K562 (cell line): Measurements from ENCODE around the gene AZU1. TPM values are rescaled to one million over a fixed set of nuclear protein-coding genes. Genes with fewer than 3 reads are reported as not detected.

Source experiments
- BDP1 ChIP-seq: IDR thresholded peaks from 3 replicates; pipeline ENCODE4 v1.6.1; 2011; ENCODE audit not compliant: insufficient read length, insufficient read depth
- BRD9 ChIP-seq: fragments of 450-650 bp; IDR thresholded peaks from 2 replicates; pipeline ENCODE4 v1.6.1; 2018; ENCODE audit warnings: low read depth; ENCODE audit not compliant: partially characterized antibody
- FOXA3 ChIP-seq, 2 experiments: fragments of 450-650 bp in 1 of 2; sonication (generic) in 1 of 2; formaldehyde crosslinking; IDR thresholded peaks in 1 of 2; conservative IDR thresholded peaks in 1 of 2; 2 replicates each; pipeline versions ENCODE4 v1.4.0 to v1.8.0; 2020 to 2022; ENCODE audit warnings: mild to moderate bottlenecking in 2 of 2, missing genetic modification reagents in 1 of 2
- HNRNPUL1 ChIP-seq: fragments of 200-400 bp; formaldehyde crosslinking; IDR thresholded peaks from 2 replicates; pipeline ENCODE4 v1.6.1; 2017; ENCODE audit warnings: low read length
- MTA2 ChIP-seq: fragments of 450-650 bp; IDR thresholded peaks from 2 replicates; pipeline ENCODE4 v1.6.1; 2016; ENCODE audit warnings: low read depth
- POLR2A ChIP-seq: fragments of 450-650 bp; conservative IDR thresholded peaks from 2 replicates; pipeline ENCODE4 v1.6.1; 2016
- SIRT6 ChIP-seq: IDR thresholded peaks from one replicate; pipeline ENCODE4 v1.6.1; 2012; ENCODE audit warnings: low read depth, mild to moderate bottlenecking, control low read depth, inconsistent platforms, low read length, moderate library complexity
- SMARCB1 ChIP-seq: IDR thresholded peaks from 2 replicates; pipeline ENCODE4 v1.6.1; 2011; ENCODE audit warnings: improper control_type of control experiment, low read depth; ENCODE audit not compliant: insufficient read length
- SP1 ChIP-seq: sonication (generic); formaldehyde crosslinking; IDR thresholded peaks from 2 replicates; pipeline ENCODE4 v1.8.1; 2022; ENCODE audit warnings: mild to moderate bottlenecking, missing genetic modification reagents
- TCF7L2 ChIP-seq: fragments of 150-350 bp; IDR thresholded peaks from 2 replicates; pipeline ENCODE4 v1.6.1; 2016; ENCODE audit warnings: low read depth, mild to moderate bottlenecking, low read length, moderate library complexity
- TGIF2 ChIP-seq: sonication (generic); formaldehyde crosslinking; IDR thresholded peaks from 2 replicates; pipeline ENCODE4 v1.8.1; 2022; ENCODE audit warnings: mild to moderate bottlenecking, missing genetic modification reagents, moderate library complexity
- ZC3H11A ChIP-seq: IDR thresholded peaks from 2 replicates; pipeline ENCODE4 v1.6.1; 2012; ENCODE audit warnings: low read depth, low read length, improper control_type of control experiment
- ZNF133 ChIP-seq: fragments of 250-450 bp; sonication (Bioruptor Pico); IDR thresholded peaks from 2 replicates; pipeline ENCODE4 v1.4.0; 2020; ENCODE audit warnings: mild to moderate bottlenecking
- ZNF431 ChIP-seq: sonication (generic); formaldehyde crosslinking; IDR thresholded peaks from 2 replicates; pipeline ENCODE4 v1.8.0; 2022; ENCODE audit warnings: mild to moderate bottlenecking, missing genetic modification reagents
- polyA plus RNA-seq, 8 experiments: library from polyadenylated mRNA; depleted of rRNA in 4 of 8; stranded (reverse) in 5 of 8; unstranded in 3 of 8; fragments of >200 nt; fragmentation: Nextera tagmentation in 2 of 8; fragmentation: Illumina TruSeq in 1 of 8; extraction: Ambion mirVana in 2 of 8; extraction: Trizol in 1 of 8; gene quantifications; 2 replicates each; pipeline versions ENCODE4 v1.2.1 to v1.2.3, GENCODE V29; 2011 to 2014; ENCODE audit warnings: inconsistent platforms in 1 of 8, missing spikeins in 1 of 8
- total RNA-seq, 7 experiments: library from RNA; depleted of rRNA in 6 of 7; stranded (reverse); fragments of >200 nt in 6 of 7; fragmentation: Illumina TruSeq in 2 of 7; extraction: Trizol in 2 of 7; gene quantifications; 2 replicates each; pipeline versions ENCODE4 v1.2.1 to v1.2.3, GENCODE V29; 2011 to 2021; ENCODE audit warnings: low replicate concordance in 1 of 7
- TF ChIP-seq, protein P1 (sequence below), 2 experiments: fragments of 450-650 bp in 1 of 2; sonication (generic) in 1 of 2; formaldehyde crosslinking in 1 of 2; IDR thresholded peaks; 2 replicates each; pipeline versions ENCODE4 v1.7.1 to v1.9.0; 2016 to 2022; ENCODE audit warnings: inconsistent platforms in 1 of 2, mild to moderate bottlenecking in 1 of 2, missing genetic modification reagents in 1 of 2
- TF ChIP-seq, protein P2 (sequence below): sonication (generic); formaldehyde crosslinking; IDR thresholded peaks from 2 replicates; pipeline ENCODE4 v1.9.0; 2022; ENCODE audit warnings: mild to moderate bottlenecking, missing genetic modification reagents

Gene AZU1
- total and polyA plus RNA-seq, 9 of the 15 experiments (the other 6 are each of a cell fraction or from before 2014, with no cell fraction given) = 0.29 to 1.9 (median 0.59) TPM; not detected in 3

DNA sequence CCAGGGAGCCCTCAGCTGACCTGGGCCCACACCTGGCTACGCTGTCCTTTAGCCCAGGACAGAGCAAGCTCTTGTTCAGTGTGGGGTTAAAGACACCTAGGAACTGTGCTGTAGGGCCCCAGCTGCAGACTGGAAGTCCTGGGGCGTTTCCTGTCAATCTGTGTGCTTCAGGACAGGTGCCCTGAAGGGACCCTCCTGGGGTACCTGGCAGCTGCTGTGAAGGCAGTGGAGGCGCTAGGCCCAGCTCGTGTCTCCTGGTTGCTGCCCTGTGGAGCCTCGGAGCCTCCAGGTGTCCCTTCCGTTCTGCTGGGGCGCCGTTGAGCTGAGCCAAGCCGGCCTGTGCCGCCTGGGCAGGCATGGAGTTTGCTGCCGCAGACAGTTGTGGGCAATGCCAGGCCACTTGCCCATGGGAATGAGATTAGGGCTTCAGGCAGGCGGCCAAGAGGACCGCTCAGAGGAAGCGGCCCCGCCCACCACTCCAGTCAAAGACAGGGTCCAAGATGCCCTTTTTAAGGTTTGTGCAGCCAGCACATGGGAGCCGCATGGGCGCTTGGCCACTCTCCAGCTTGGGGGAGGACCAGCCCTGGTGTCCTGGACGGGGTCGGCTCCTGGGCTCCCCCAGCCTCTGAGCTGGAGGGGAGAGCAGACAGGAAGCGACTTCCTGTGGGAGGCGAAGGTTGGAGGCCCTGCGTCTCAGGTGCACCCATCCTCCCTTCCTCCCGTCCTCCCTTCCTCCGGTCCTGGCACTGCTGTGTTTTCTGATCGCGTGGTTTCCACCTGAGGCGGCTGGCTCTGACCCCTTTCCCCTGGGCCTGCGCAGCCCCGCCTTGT lies 26.4 kb upstream of the AZU1 start (continued):
- TF ChIP-seq, protein P1, sequence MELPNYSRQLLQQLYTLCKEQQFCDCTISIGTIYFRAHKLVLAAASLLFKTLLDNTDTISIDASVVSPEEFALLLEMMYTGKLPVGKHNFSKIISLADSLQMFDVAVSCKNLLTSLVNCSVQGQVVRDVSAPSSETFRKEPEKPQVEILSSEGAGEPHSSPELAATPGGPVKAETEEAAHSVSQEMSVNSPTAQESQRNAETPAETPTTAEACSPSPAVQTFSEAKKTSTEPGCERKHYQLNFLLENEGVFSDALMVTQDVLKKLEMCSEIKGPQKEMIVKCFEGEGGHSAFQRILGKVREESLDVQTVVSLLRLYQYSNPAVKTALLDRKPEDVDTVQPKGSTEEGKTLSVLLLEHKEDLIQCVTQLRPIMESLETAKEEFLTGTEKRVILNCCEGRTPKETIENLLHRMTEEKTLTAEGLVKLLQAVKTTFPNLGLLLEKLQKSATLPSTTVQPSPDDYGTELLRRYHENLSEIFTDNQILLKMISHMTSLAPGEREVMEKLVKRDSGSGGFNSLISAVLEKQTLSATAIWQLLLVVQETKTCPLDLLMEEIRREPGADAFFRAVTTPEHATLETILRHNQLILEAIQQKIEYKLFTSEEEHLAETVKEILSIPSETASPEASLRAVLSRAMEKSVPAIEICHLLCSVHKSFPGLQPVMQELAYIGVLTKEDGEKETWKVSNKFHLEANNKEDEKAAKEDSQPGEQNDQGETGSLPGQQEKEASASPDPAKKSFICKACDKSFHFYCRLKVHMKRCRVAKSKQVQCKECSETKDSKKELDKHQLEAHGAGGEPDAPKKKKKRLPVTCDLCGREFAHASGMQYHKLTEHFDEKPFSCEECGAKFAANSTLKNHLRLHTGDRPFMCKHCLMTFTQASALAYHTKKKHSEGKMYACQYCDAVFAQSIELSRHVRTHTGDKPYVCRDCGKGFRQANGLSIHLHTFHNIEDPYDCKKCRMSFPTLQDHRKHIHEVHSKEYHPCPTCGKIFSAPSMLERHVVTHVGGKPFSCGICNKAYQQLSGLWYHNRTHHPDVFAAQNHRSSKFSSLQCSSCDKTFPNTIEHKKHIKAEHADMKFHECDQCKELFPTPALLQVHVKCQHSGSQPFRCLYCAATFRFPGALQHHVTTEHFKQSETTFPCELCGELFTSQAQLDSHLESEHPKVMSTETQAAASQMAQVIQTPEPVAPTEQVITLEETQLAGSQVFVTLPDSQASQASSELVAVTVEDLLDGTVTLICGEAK (IDR thresholded peaks at IDR 0.05) = no peak
- TF ChIP-seq, protein P1 (CRISPR knock-in tag; IDR thresholded peaks at IDR 0.05) = no peak
- TF ChIP-seq TCF7L2 = no peak
- no peak for TF ChIP-seq ZC3H11A
- TF ChIP-seq SP1 = peak; percentile 66
- no peak for TF ChIP-seq ZNF133 (CRISPR knock-in tag)
- no peak for TF ChIP-seq ZNF431 (CRISPR knock-in tag)
- TF ChIP-seq, protein P2, sequence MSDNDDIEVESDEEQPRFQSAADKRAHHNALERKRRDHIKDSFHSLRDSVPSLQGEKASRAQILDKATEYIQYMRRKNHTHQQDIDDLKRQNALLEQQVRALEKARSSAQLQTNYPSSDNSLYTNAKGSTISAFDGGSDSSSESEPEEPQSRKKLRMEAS (CRISPR knock-in tag) = 0 out of 2 replicates have a peak, but pooled peaks have one; percentile 4
- no peak for TF ChIP-seq MTA2
- TF ChIP-seq SIRT6 = peak; percentile 63
- no peak for TF ChIP-seq TGIF2 (CRISPR knock-in tag)
- no peak for TF ChIP-seq HNRNPUL1
- TF ChIP-seq FOXA3 (CRISPR knock-in tag; conservative IDR thresholded peaks at IDR 0.05 in 1 of 2, IDR thresholded peaks at IDR 0.05 in 1 of 2) = no peak
- TF ChIP-seq POLR2A = peak; percentile 46; the same call in 1 of the 2 replicates
- no peak for TF ChIP-seq BRD9
- no peak for TF ChIP-seq BDP1
- TF ChIP-seq SMARCB1 = no peak
